Nephron (organoid): Measurements from ENCODE around the gene IRF4.

Experiments used
- H3K27ac Mint-ChIP-seq, 3 experiments: 2 replicates each; pipeline ENCODE4 v1.8.0; 2020; ENCODE audit warnings: mixed read lengths in 3 of 3, mild to moderate bottlenecking in 2 of 3, moderate library complexity in 1 of 3
- H3K27me3 Mint-ChIP-seq: 2 replicates; pipeline ENCODE4 v1.8.0; 2021; ENCODE audit warnings: low read depth, mild to moderate bottlenecking, moderate library complexity, mixed read lengths
- H3K36me3 Mint-ChIP-seq: 2 replicates; pipeline ENCODE4 v1.8.0; 2020; ENCODE audit warnings: low read depth, mixed read lengths
- H3K4me1 Mint-ChIP-seq: 2 replicates; pipeline ENCODE4 v1.8.0; 2020; ENCODE audit warnings: mixed read lengths
- H3K4me3 Mint-ChIP-seq, 3 experiments: 2 replicates each; pipeline ENCODE4 v1.8.0; 2020; ENCODE audit warnings: mild to moderate bottlenecking in 3 of 3, mixed read lengths in 3 of 3, moderate library complexity in 2 of 3
- H3K9me3 Mint-ChIP-seq: 2 replicates; pipeline ENCODE4 v1.8.0; 2020; ENCODE audit warnings: mixed read lengths
- TF ChIP-seq, protein P1 (sequence below), 3 experiments: fragments of 200-600 bp; sonication (generic); IDR thresholded peaks; one replicate each; pipeline ENCODE4 v1.5.0; 2021; ENCODE audit warnings: antibody characterized with exemption in 3 of 3; ENCODE audit not compliant: unreplicated experiment in 3 of 3

The IRF4 gene

DNA sequence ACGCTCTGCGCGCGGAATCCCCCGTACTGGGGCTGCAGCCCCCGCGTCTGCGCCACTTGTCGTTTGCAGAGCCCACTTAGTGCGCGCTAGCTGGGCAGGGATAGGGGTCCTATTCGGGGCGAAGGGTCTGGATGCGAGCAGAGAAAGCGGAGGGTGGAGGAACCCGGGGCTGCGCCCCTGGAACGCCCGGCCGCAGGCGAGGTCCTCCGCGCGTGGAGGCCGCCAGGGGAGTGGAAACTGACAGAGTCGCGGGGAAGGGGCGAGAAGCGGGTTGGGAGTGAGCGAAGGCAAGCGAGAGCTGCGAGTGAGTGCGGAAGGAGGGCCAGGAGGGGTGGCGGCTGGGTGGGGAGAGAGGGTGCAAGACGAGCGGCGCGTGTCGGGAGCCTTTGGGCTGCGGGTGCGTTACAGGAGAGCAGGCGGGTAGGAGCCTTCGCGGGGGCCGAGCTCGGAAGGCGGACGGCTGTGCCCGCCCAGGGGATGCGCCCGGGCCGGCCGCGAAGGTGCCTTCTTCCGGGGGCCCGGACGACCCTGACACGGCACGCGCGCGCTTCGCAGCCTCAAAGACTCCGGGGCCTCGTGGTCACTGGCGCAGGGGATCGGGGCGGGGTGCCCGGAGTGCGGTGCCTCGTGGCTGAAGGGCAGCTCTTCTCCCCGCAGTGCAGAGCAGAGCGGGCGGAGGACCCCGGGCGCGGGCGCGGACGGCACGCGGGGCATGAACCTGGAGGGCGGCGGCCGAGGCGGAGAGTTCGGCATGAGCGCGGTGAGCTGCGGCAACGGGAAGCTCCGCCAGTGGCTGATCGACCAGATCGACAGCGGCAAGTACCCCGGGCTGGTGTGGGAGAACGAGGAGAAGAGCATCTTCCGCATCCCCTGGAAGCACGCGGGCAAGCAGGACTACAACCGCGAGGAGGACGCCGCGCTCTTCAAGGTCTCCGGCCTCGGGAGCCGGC lies 1.2 kb downstream of the IRF4 start:
- no peaks in the 10 kb centered on the region for H3K36me3 Mint-ChIP-seq
- peaks cover 13% of the 10 kb centered on the region for H3K4me1 Mint-ChIP-seq
- H3K27ac Mint-ChIP-seq, result no peak overlapping the region
- H3K4me3 Mint-ChIP-seq, result peak overlapping the region; percentile 61 to 73 (median 70)
- TF ChIP-seq, protein P1, sequence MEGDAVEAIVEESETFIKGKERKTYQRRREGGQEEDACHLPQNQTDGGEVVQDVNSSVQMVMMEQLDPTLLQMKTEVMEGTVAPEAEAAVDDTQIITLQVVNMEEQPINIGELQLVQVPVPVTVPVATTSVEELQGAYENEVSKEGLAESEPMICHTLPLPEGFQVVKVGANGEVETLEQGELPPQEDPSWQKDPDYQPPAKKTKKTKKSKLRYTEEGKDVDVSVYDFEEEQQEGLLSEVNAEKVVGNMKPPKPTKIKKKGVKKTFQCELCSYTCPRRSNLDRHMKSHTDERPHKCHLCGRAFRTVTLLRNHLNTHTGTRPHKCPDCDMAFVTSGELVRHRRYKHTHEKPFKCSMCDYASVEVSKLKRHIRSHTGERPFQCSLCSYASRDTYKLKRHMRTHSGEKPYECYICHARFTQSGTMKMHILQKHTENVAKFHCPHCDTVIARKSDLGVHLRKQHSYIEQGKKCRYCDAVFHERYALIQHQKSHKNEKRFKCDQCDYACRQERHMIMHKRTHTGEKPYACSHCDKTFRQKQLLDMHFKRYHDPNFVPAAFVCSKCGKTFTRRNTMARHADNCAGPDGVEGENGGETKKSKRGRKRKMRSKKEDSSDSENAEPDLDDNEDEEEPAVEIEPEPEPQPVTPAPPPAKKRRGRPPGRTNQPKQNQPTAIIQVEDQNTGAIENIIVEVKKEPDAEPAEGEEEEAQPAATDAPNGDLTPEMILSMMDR (IDR thresholded peaks at IDR 0.05; ENCODE audit: unreplicated experiment in 3 of 3), result no peak
- H3K9me3 Mint-ChIP-seq, result peaks cover 3% of the 10 kb centered on the region
- H3K27me3 Mint-ChIP-seq, result peaks cover 97% of the 10 kb centered on the region

GRCh38 chr6:393391-394221 lies 2.1 kb downstream of the IRF4 start:
- TF ChIP-seq, protein P1 (IDR thresholded peaks at IDR 0.05; ENCODE audit: unreplicated experiment in 3 of 3), result no peak
- peaks cover 95% of the 10 kb centered on the region for H3K27me3 Mint-ChIP-seq
- H3K27ac Mint-ChIP-seq, result no peak overlapping the region
- H3K36me3 Mint-ChIP-seq, result no peaks in the 10 kb centered on the region
- H3K9me3 Mint-ChIP-seq, result peaks cover under 1% of the 10 kb centered on the region
- H3K4me3 Mint-ChIP-seq, result peak overlapping the region; percentile 80 to 87 (median 86)
- peaks cover 13% of the 10 kb centered on the region for H3K4me1 Mint-ChIP-seq

- peak overlapping the region in 1 of 3 experiments; percentile 33 for H3K27ac Mint-ChIP-seq
- H3K27me3 Mint-ChIP-seq, result peaks cover 91% of the 10 kb centered on the region
- peak overlapping the region in 1 of 3 experiments; percentile 19 for H3K4me3 Mint-ChIP-seq
- TF ChIP-seq, protein P1 (IDR thresholded peaks at IDR 0.05; ENCODE audit: unreplicated experiment in 3 of 3), result no peak
- H3K36me3 Mint-ChIP-seq, result no peaks in the 10 kb centered on the region
- no peaks in the 10 kb centered on the region for H3K9me3 Mint-ChIP-seq
- H3K4me1 Mint-ChIP-seq, result peaks cover 13% of the 10 kb centered on the region
Observed at GRCh38 chr6:394641-395289, 3.2 kb downstream of the IRF4 start.

DNA sequence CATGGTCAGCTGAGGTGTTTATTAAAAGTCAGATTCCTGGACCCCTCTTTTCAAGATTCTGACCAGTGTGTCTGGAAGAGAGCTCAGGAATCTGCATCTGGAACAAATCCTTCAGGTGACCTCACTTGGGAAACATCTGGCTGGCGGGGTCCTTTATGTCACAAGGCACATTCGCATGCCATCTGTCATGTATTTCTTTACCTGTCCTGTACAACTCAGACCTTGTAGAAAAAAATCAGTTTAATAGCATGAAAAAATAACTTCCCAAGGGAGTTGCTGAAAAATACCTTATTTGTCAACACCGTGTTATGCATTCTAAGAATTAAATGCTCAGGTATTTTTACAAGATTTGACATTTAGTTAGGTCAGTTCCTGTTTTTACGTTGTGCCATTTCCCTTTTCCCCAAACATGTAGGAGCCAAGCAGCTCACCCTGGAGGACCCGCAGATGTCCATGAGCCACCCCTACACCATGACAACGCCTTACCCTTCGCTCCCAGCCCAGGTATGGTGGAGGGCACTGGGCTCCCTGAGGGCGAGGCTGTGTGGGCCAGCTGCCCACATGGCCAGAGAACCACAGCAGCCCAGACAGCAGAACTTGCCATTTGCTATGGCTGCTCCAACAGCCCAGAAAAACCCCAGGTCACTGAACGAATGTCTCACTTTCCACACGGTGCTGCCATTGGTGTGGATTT lies 4.0 kb downstream of the IRF4 start:
- H3K9me3 Mint-ChIP-seq, result no peaks in the 10 kb centered on the region
- peaks cover 13% of the 10 kb centered on the region for H3K4me1 Mint-ChIP-seq
- H3K27ac Mint-ChIP-seq, result no peak overlapping the region
- no peaks in the 10 kb centered on the region for H3K36me3 Mint-ChIP-seq
- H3K4me3 Mint-ChIP-seq, result no peak overlapping the region
- peaks cover 82% of the 10 kb centered on the region for H3K27me3 Mint-ChIP-seq
- TF ChIP-seq, protein P1 (IDR thresholded peaks at IDR 0.05; ENCODE audit: unreplicated experiment in 3 of 3), result no peak

- Mint-ChIP-seq H3K36me3 (no peaks in the 10 kb centered on the region), H3K4me1 (peaks cover 10% of the 10 kb centered on the region)
Observed at GRCh38 chr6:396126-396520, 4.6 kb downstream of the IRF4 start.

More at GRCh38 chr6:396126-396520, 4.6 kb downstream of the IRF4 start:
- TF ChIP-seq, protein P1 (IDR thresholded peaks at IDR 0.05; ENCODE audit: unreplicated experiment in 3 of 3), result no peak
- H3K27me3 Mint-ChIP-seq, result peaks cover 81% of the 10 kb centered on the region
- H3K27ac Mint-ChIP-seq, result no peak overlapping the region
- H3K4me3 Mint-ChIP-seq, result no peak overlapping the region
- no peaks in the 10 kb centered on the region for H3K9me3 Mint-ChIP-seq
